Liver (tissue), 9 donors: ENCODE measurements around the gene HOOK1. TPM values are rescaled to one million over a fixed set of nuclear protein-coding genes. Genes with fewer than 3 reads are reported as not detected.

Experiments used
- DNase-seq: peaks from one replicate; pipeline ENCODE4 v3.0.0-alpha.2; 2017; ENCODE audit warnings: low spot score
- H3K27ac ChIP-seq, 2 donors: one replicate each; pipeline ENCODE4 v1.7.0; 2013; ENCODE audit warnings: inconsistent platforms in 2 of 2, low read length in 2 of 2, control low read depth in 1 of 2, low read depth in 1 of 2, mild to moderate bottlenecking in 1 of 2
- H3K27me3 ChIP-seq, 4 donors: one replicate each; pipeline versions ENCODE4 v1.6.1 to v1.7.0; 2013; ENCODE audit warnings: low read length in 3 of 4, inconsistent platforms in 1 of 4, mild to moderate bottlenecking in 1 of 4, moderate library complexity in 1 of 4; ENCODE audit not compliant: control insufficient read depth in 4 of 4, insufficient read depth in 4 of 4
- H3K36me3 ChIP-seq, 4 donors: one replicate each; pipeline versions ENCODE4 v1.6.1 to v1.7.0; 2013; ENCODE audit warnings: low read length in 3 of 4, mild to moderate bottlenecking in 3 of 4, low read depth in 1 of 4, moderate library complexity in 1 of 4; ENCODE audit not compliant: control insufficient read depth in 4 of 4, insufficient read depth in 3 of 4
- H3K4me1 ChIP-seq, 4 donors: one replicate each; pipeline versions ENCODE4 v1.6.1 to v1.7.0; 2013; ENCODE audit warnings: low read length in 3 of 4, mild to moderate bottlenecking in 3 of 4, moderate library complexity in 1 of 4; ENCODE audit not compliant: control insufficient read depth in 4 of 4, insufficient read depth in 4 of 4
- H3K4me3 ChIP-seq, 3 donors: one replicate each; pipeline versions ENCODE4 v1.6.1 to v1.7.0; 2013; ENCODE audit warnings: low read length in 3 of 3, control low read depth in 1 of 3, low read depth in 1 of 3, mild to moderate bottlenecking in 1 of 3
- H3K9ac ChIP-seq, 2 donors: one replicate each; pipeline ENCODE4 v1.7.0; 2013; ENCODE audit warnings: low read length in 2 of 2, mild to moderate bottlenecking in 2 of 2, moderate library complexity in 2 of 2, control low read depth in 1 of 2, low read depth in 1 of 2
- H3K9me3 ChIP-seq, 4 donors: one replicate each; pipeline versions ENCODE4 v1.6.1 to v1.7.0; 2013; ENCODE audit warnings: low read length in 3 of 4; ENCODE audit not compliant: control insufficient read depth in 4 of 4
- EGR1 ChIP-seq, 2 donors: IDR thresholded peaks; 2 replicates each; pipeline ENCODE4 v1.6.1; 2016 to 2018; ENCODE audit warnings: antibody characterized with exemption in 2 of 2, low read depth in 2 of 2
- FOXA1 ChIP-seq: IDR thresholded peaks from 2 replicates; pipeline ENCODE4 v1.6.1; 2016; ENCODE audit warnings: antibody characterized with exemption
- FOXA2 ChIP-seq: IDR thresholded peaks from 2 replicates; pipeline ENCODE4 v1.6.1; 2016; ENCODE audit warnings: antibody characterized with exemption
- GABPA ChIP-seq, 2 donors: IDR thresholded peaks in 1 of 2; conservative IDR thresholded peaks in 1 of 2; 2 replicates each; pipeline ENCODE4 v1.6.1; 2016; ENCODE audit warnings: antibody characterized with exemption in 2 of 2, mild to moderate bottlenecking in 1 of 2, moderate library complexity in 1 of 2
- HNF4G ChIP-seq: IDR thresholded peaks from 2 replicates; pipeline ENCODE4 v1.6.1; 2016; ENCODE audit warnings: antibody characterized with exemption
- JUND ChIP-seq, 2 donors: IDR thresholded peaks; 2 replicates each; pipeline ENCODE4 v1.6.1; 2016; ENCODE audit warnings: antibody characterized with exemption in 2 of 2
- NR2F2 ChIP-seq: IDR thresholded peaks from 2 replicates; pipeline ENCODE4 v1.6.1; 2016; ENCODE audit warnings: antibody characterized with exemption
- RAD21 ChIP-seq, 2 donors: IDR thresholded peaks; 2 replicates each; pipeline ENCODE4 v1.6.1; 2016; ENCODE audit warnings: antibody characterized with exemption in 2 of 2, mild to moderate bottlenecking in 2 of 2
- TAF1 ChIP-seq: conservative IDR thresholded peaks from 2 replicates; pipeline ENCODE4 v1.6.1; 2016; ENCODE audit warnings: antibody characterized with exemption, mild to moderate bottlenecking
- WGBS: extraction: QIAGEN DNeasy Blood & Tissue Kit; methylation state at CpG from one replicate; pipeline ENCODE4 v1.1.7; 2013; 5-methylcytosine and 5-hydroxymethylcytosine counted together
- polyA plus RNA-seq, 2 donors: library from polyadenylated mRNA; stranded (reverse) in 1 of 2; unstranded in 1 of 2; fragments of 200-250 nt in 1 of 2; fragments of >200 nt in 1 of 2; fragmentation: Nextera tagmentation in 1 of 2; extraction: Ambion mirVana in 1 of 2; gene quantifications; one replicate each; pipeline versions ENCODE4 v1.2.1 to v1.2.3, GENCODE V29; 2013 to 2015
- total RNA-seq, 2 donors: library from RNA; depleted of rRNA; stranded (reverse); fragments of >200 nt; gene quantifications; one replicate each; pipeline ENCODE4 v1.2.3, GENCODE V29; 2014
- TF ChIP-seq, protein P1 (sequence below): IDR thresholded peaks from 2 replicates; pipeline ENCODE4 v1.6.1; 2016; ENCODE audit warnings: antibody characterized with exemption, mild to moderate bottlenecking
- TF ChIP-seq, protein P2 (sequence below): fragments of 150-350 bp; IDR thresholded peaks from 2 replicates; pipeline ENCODE4 v1.5.1; 2017; ENCODE audit warnings: improper control_type of control experiment, low read depth, low read length; ENCODE audit not compliant: missing input control
- TF ChIP-seq, protein P3 (sequence below): IDR thresholded peaks from 2 replicates; pipeline ENCODE4 v1.6.1; 2016; ENCODE audit warnings: antibody characterized with exemption
- donor health status: healthy.
- donor health status: healthy.
- donor health status: healthy.
- donor health status: healthy.
- donor health status: healthy.

The HOOK1 gene
- total and polyA plus RNA-seq, 4 donors = 10.3 to 33.4 (median 17.5) TPM

DNA sequence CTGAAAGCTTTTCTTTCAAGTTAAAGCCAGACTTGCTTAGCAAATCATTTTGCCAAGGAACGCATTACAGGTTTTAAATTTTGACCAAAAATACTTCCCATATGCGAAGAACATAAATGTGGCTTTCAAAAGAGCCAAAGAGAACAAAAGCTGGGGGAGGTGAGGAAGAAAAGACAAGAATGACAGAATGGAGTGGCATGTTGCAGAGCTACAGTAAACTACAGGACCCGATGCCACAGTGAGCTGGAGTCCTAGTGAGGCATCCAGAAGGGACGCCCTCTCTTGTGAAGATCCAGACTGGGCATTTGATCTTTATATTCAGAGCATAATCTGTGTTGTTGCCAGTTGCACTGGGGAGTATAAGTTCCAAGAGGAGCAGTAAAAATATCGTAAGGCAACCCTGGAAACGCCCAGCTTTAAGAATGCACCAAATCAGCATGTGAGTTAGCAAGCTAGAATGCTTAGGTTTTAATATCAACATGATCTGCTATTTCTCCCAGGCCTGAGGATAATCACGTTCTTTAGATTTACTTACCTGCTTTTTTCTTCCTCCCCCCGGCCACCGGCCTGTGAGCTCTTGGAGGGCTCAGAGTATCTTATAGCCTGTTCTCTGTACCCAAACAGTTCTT, 48.4 kb upstream of the HOOK1 start:
- TF ChIP-seq NR2F2 (no peak), RAD21 (IDR thresholded peaks at IDR 0.05) (no peak), FOXA1 (no peak), TAF1 (no peak), JUND (IDR thresholded peaks at IDR 0.05) (no peak)
- TF ChIP-seq, protein P1, sequence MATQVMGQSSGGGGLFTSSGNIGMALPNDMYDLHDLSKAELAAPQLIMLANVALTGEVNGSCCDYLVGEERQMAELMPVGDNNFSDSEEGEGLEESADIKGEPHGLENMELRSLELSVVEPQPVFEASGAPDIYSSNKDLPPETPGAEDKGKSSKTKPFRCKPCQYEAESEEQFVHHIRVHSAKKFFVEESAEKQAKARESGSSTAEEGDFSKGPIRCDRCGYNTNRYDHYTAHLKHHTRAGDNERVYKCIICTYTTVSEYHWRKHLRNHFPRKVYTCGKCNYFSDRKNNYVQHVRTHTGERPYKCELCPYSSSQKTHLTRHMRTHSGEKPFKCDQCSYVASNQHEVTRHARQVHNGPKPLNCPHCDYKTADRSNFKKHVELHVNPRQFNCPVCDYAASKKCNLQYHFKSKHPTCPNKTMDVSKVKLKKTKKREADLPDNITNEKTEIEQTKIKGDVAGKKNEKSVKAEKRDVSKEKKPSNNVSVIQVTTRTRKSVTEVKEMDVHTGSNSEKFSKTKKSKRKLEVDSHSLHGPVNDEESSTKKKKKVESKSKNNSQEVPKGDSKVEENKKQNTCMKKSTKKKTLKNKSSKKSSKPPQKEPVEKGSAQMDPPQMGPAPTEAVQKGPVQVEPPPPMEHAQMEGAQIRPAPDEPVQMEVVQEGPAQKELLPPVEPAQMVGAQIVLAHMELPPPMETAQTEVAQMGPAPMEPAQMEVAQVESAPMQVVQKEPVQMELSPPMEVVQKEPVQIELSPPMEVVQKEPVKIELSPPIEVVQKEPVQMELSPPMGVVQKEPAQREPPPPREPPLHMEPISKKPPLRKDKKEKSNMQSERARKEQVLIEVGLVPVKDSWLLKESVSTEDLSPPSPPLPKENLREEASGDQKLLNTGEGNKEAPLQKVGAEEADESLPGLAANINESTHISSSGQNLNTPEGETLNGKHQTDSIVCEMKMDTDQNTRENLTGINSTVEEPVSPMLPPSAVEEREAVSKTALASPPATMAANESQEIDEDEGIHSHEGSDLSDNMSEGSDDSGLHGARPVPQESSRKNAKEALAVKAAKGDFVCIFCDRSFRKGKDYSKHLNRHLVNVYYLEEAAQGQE = no peak
- DNase-seq = no peak
- no peaks in the 10 kb centered on the region for H3K9me3 ChIP-seq
- H3K36me3 ChIP-seq = peaks cover 3 to 15% (median 8%) of the 10 kb centered on the region in 4 donors
- no peak overlapping the region for H3K27ac ChIP-seq
- 91% methylated on average over 9 of the region's 9 CpGs for WGBS
- H3K9ac ChIP-seq = no peak overlapping the region
- no peak overlapping the region for H3K4me3 ChIP-seq
- H3K4me1 ChIP-seq = peaks cover 0 to 3% (median 0%) of the 10 kb centered on the region in 4 donors
- no peaks in the 10 kb centered on the region for H3K27me3 ChIP-seq

DNA sequence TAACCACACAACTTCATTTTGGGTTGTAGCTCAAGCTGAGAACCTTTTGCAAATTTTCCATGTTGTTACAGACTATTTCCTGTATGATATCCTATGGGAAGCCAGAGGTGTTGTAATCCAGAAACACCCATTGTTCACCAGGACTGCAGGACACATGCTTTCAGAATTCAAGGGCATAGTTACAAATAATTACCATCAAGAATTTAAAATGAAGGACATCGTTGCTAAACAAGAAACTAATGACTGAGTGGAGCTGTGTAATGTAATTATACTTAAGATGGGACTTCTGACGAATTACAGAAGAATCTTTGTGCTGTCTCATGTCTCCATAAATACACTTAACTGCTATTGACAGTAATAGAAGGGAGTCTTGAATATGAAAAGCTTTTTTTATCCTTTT, 47.6 kb upstream of the HOOK1 start:
- peaks cover 3 to 15% (median 8%) of the 10 kb centered on the region in 4 donors for H3K36me3 ChIP-seq
- WGBS = 77% methylated on average over 2 of the region's 2 CpGs
- no peak for TF ChIP-seq HNF4G
- TF ChIP-seq GABPA (IDR thresholded peaks at IDR 0.05 in 1 of 2, conservative IDR thresholded peaks at IDR 0.05 in 1 of 2) = no peak
- TF ChIP-seq FOXA2 = no peak
- TF ChIP-seq, protein P2, sequence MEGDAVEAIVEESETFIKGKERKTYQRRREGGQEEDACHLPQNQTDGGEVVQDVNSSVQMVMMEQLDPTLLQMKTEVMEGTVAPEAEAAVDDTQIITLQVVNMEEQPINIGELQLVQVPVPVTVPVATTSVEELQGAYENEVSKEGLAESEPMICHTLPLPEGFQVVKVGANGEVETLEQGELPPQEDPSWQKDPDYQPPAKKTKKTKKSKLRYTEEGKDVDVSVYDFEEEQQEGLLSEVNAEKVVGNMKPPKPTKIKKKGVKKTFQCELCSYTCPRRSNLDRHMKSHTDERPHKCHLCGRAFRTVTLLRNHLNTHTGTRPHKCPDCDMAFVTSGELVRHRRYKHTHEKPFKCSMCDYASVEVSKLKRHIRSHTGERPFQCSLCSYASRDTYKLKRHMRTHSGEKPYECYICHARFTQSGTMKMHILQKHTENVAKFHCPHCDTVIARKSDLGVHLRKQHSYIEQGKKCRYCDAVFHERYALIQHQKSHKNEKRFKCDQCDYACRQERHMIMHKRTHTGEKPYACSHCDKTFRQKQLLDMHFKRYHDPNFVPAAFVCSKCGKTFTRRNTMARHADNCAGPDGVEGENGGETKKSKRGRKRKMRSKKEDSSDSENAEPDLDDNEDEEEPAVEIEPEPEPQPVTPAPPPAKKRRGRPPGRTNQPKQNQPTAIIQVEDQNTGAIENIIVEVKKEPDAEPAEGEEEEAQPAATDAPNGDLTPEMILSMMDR = no peak
- H3K9me3 ChIP-seq = no peaks in the 10 kb centered on the region
- H3K4me1 ChIP-seq = peaks cover 0 to 3% (median 0%) of the 10 kb centered on the region in 4 donors
- no peak overlapping the region for H3K9ac ChIP-seq
- no peaks in the 10 kb centered on the region for H3K27me3 ChIP-seq
- no peak for DNase-seq
- no peak overlapping the region for H3K4me3 ChIP-seq
- H3K27ac ChIP-seq = no peak overlapping the region

DNA sequence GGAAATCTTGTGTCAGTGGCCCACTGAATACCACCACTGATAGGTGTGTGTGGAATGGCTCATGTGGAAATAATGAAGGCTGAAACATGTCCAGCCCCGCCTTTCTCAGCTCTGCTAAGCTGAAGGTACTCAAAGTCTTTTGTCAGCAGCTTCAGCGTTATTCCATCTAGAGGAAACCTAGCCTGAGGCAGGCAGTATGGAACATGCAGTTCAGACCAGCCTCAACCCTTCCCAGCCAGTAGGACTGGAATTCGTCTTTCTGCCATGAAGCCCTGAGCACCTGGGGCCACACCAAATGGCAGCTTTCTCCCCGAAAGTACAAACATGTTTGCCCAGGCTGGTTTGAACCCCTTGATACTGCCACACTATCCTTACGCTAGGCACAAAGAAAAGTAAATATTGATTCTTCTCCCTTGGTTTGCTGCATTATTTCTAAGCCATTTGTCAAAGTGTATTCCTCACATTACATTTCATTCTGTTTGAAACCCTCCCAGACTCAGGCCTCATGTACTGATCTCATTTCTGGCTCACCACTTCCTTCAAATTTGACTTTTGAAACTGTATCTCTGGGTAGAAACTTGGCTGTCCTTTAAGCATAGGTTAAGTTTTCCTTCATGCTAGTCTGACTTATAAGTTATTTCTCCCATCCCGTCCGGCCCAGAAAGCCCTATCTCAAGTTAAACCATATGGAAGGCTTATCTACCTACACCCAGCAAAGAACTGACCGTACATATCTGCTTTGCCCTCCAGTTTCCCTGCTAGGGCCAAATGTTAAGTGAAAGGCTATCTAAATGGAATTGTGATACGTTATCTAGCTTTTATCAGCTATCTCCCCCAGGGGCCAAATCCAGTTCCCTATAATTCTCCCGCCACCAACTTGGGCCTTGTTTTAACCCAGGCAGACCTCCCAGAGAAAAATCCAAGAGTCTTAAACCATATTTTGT, 45.7 kb upstream of the HOOK1 start:
- no peak overlapping the region for H3K4me3 ChIP-seq
- no peak overlapping the region for H3K9ac ChIP-seq
- TF ChIP-seq HNF4G = no peak
- TF ChIP-seq FOXA2 = no peak
- TF ChIP-seq, protein P3, sequence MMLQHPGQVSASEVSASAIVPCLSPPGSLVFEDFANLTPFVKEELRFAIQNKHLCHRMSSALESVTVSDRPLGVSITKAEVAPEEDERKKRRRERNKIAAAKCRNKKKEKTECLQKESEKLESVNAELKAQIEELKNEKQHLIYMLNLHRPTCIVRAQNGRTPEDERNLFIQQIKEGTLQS = no peak
- TF ChIP-seq, protein P2 = no peak
- TF ChIP-seq GABPA (IDR thresholded peaks at IDR 0.05 in 1 of 2, conservative IDR thresholded peaks at IDR 0.05 in 1 of 2) = no peak
- no peak for TF ChIP-seq EGR1 (IDR thresholded peaks at IDR 0.05; ENCODE audit: low read depth in 2 of 2)
- TF ChIP-seq, protein P1 = no peak
- no peak for TF ChIP-seq FOXA1
- WGBS = 86% methylated on average over 10 of the region's 10 CpGs
- no peaks in the 10 kb centered on the region for H3K27me3 ChIP-seq
- H3K36me3 ChIP-seq = peaks cover 0 to 6% (median 4%) of the 10 kb centered on the region in 4 donors
- DNase-seq = no peak
- H3K9me3 ChIP-seq = no peaks in the 10 kb centered on the region
- peaks cover 0 to 3% (median 0%) of the 10 kb centered on the region in 4 donors for H3K4me1 ChIP-seq
- no peak overlapping the region for H3K27ac ChIP-seq
